NCI-H1694 treated with DMSO at 0.1 percent for 48 hours (cell line): ENCODE measurements around the gene RASL10B.
A peak's percentile ranks its signal among the peaks of the same experiment; 100 is the strongest.

Source experiments
- DNase-seq: peaks from one replicate; lab custom pipeline; 2025; lab: John Stamatoyannopoulos, UW

RASL10B gene

GRCh38 chr17:35765756-35766488, 34.5 kb downstream of the RASL10B start:
- DNase-seq = no peak

- DNase-seq = no peak
Measured at GRCh38 chr17:35766489-35766877, 35.0 kb downstream of the RASL10B start.

- DNase-seq = peak; percentile 67
Measured at GRCh38 chr17:35766903-35767510, 35.6 kb downstream of the RASL10B start.

- no peak for DNase-seq
Measured at GRCh38 chr17:35768797-35769196, 37.4 kb downstream of the RASL10B start.

GRCh38 chr17:35769895-35770486, 38.6 kb downstream of the RASL10B start:
- DNase-seq = no peak

- no peak for DNase-seq
Measured at GRCh38 chr17:35773129-35773528, 41.7 kb downstream of the RASL10B start.

- no peak for DNase-seq
Measured at GRCh38 chr17:35773679-35774425, 42.4 kb downstream of the RASL10B start.

- no peak for DNase-seq
Measured at GRCh38 chr17:35774499-35774898, 43.1 kb downstream of the RASL10B start.

GRCh38 chr17:35775039-35775438, 43.6 kb downstream of the RASL10B start:
- no peak for DNase-seq

- DNase-seq = no peak
Measured at GRCh38 chr17:35775583-35775982, 44.1 kb downstream of the RASL10B start.

GRCh38 chr17:35778641-35779196, 47.3 kb downstream of the RASL10B start:
- DNase-seq = no peak

GRCh38 chr17:35780950-35781349, 49.5 kb downstream of the RASL10B start:
- no peak for DNase-seq

- no peak for DNase-seq
Measured at GRCh38 chr17:35784895-35785294, 53.5 kb downstream of the RASL10B start.

GRCh38 chr17:35786941-35787432, 55.5 kb downstream of the RASL10B start:
- DNase-seq = no peak

- no peak for DNase-seq
Measured at GRCh38 chr17:35788477-35789368, 57.3 kb downstream of the RASL10B start.

- DNase-seq = no peak
Measured at GRCh38 chr17:35790841-35791240, 59.4 kb downstream of the RASL10B start.

GRCh38 chr17:35791681-35792350, 60.4 kb downstream of the RASL10B start:
- DNase-seq = no peak
